ENCODE results near the gene WNT11.

Gene WNT11

GRCh38 chr11:76169473-76169896, 36.8 kb downstream of the WNT11 start:
- peaks cover 4 to 8% of the 10 kb centered on the region in 2 experiments for H3K4me1 ChIP-seq (ENCODE audit: control insufficient read depth in 1 of 2, insufficient read depth in 2 of 2, low read length in 2 of 2)
- H4K8ac ChIP-seq (ENCODE audit: low read depth, low read length), result no peak overlapping the region
- no peak overlapping the region for H2AFZ ChIP-seq (ENCODE audit: insufficient read depth, low read length, poor library complexity)
- H3K27ac ChIP-seq (ENCODE audit: low read depth, low read length), result no peak overlapping the region
- H3K4me3 ChIP-seq (ENCODE audit: low read depth, low read length), result no peak overlapping the region
- no peaks in the 10 kb centered on the region for H3K36me3 ChIP-seq (ENCODE audit: control insufficient read depth in 1 of 2, insufficient read depth in 2 of 2, low read length in 2 of 2)
- H3K9ac ChIP-seq (ENCODE audit: low read length), result no peak overlapping the region
- H2BK12ac ChIP-seq (ENCODE audit: low read length), result no peak overlapping the region
- peak in 1 of 2 donors; percentile 6 for DNase-seq
- no peak overlapping the region for H4K91ac ChIP-seq (ENCODE audit: low read depth, low read length)
- no peak overlapping the region for H3K23ac ChIP-seq (ENCODE audit: low read length)
- H3K9me3 ChIP-seq (ENCODE audit: insufficient read depth, low read depth, low read length), result peaks cover 9% of the 10 kb centered on the region
- no peak overlapping the region for H3K4me2 ChIP-seq (ENCODE audit: low read length)
- H3K14ac ChIP-seq (ENCODE audit: low read length), result no peak overlapping the region
- no peaks in the 10 kb centered on the region for H3K79me2 ChIP-seq (ENCODE audit: control insufficient read depth, insufficient read depth, low read length, poor library complexity)
- WGBS (ENCODE audit: extremely low coverage, insufficient coverage, insufficient read length), result no CpG with 5 or more reads among the region's 15 CpGs
- H3K4ac ChIP-seq (ENCODE audit: low read depth, low read length), result no peak overlapping the region
- no peak overlapping the region for H3K18ac ChIP-seq (ENCODE audit: low read length)
- H2BK5ac ChIP-seq (ENCODE audit: low read depth, low read length, poor library complexity), result no peak overlapping the region
- no peak overlapping the region for H2AK5ac ChIP-seq (ENCODE audit: low read length)
- no peaks in the 10 kb centered on the region for H3K27me3 ChIP-seq (ENCODE audit: insufficient read depth, low read length)
- no peak overlapping the region for H4K12ac ChIP-seq (ENCODE audit: low read depth, low read length)
- H2BK120ac ChIP-seq (ENCODE audit: insufficient read depth, low read length, poor library complexity), result no peak overlapping the region
- no peaks in the 10 kb centered on the region for H3K79me1 ChIP-seq (ENCODE audit: low read length)

GRCh38 chr11:76167590-76167989, 38.7 kb downstream of the WNT11 start:
- Histone ChIP-seq H3K14ac (ENCODE audit: low read length) (no peak overlapping the region), H4K91ac (ENCODE audit: low read depth, low read length) (no peak overlapping the region), H3K9ac (ENCODE audit: low read length) (no peak overlapping the region), H3K4me2 (ENCODE audit: low read length) (no peak overlapping the region), H4K8ac (ENCODE audit: low read depth, low read length) (no peak overlapping the region), H2AFZ (ENCODE audit: insufficient read depth, low read length, poor library complexity) (no peak overlapping the region), H3K4ac (ENCODE audit: low read depth, low read length) (no peak overlapping the region), H3K27ac (ENCODE audit: low read depth, low read length) (no peak overlapping the region), H3K9me3 (ENCODE audit: insufficient read depth, low read depth, low read length) (peaks cover 9% of the 10 kb centered on the region), H3K79me2 (ENCODE audit: control insufficient read depth, insufficient read depth, low read length, poor library complexity) (no peaks in the 10 kb centered on the region), H3K23ac (ENCODE audit: low read length) (no peak overlapping the region), H4K12ac (ENCODE audit: low read depth, low read length) (no peak overlapping the region), H3K27me3 (ENCODE audit: insufficient read depth, low read length) (no peaks in the 10 kb centered on the region), H2BK5ac (ENCODE audit: low read depth, low read length, poor library complexity) (no peak overlapping the region), H3K36me3 (ENCODE audit: control insufficient read depth in 1 of 2, insufficient read depth in 2 of 2, low read length in 2 of 2) (no peaks in the 10 kb centered on the region), H3K79me1 (ENCODE audit: low read length) (no peaks in the 10 kb centered on the region), H2AK5ac (ENCODE audit: low read length) (no peak overlapping the region), H3K4me1 (ENCODE audit: control insufficient read depth in 1 of 2, insufficient read depth in 2 of 2, low read length in 2 of 2) (peaks cover 4 to 10% of the 10 kb centered on the region in 2 experiments), H2BK12ac (ENCODE audit: low read length) (no peak overlapping the region), H3K4me3 (ENCODE audit: low read depth, low read length) (no peak overlapping the region), H2BK120ac (ENCODE audit: insufficient read depth, low read length, poor library complexity) (no peak overlapping the region), H3K18ac (ENCODE audit: low read length) (no peak overlapping the region)
- WGBS (ENCODE audit: extremely low coverage, insufficient coverage, insufficient read length), result no CpG with 5 or more reads among the region's 13 CpGs
- DNase-seq, result no peak

GRCh38 chr11:76166314-76166713, 40.0 kb downstream of the WNT11 start:
- no peak overlapping the region for H2BK12ac ChIP-seq (ENCODE audit: low read length)
- H2AFZ ChIP-seq (ENCODE audit: insufficient read depth, low read length, poor library complexity), result no peak overlapping the region
- no peak for DNase-seq
- H3K23ac ChIP-seq (ENCODE audit: low read length), result no peak overlapping the region
- no peak overlapping the region for H3K9ac ChIP-seq (ENCODE audit: low read length)
- H3K27ac ChIP-seq (ENCODE audit: low read depth, low read length), result no peak overlapping the region
- no peak overlapping the region for H3K18ac ChIP-seq (ENCODE audit: low read length)
- H3K27me3 ChIP-seq (ENCODE audit: insufficient read depth, low read length), result no peaks in the 10 kb centered on the region
- no peak overlapping the region for H2BK5ac ChIP-seq (ENCODE audit: low read depth, low read length, poor library complexity)
- H3K4ac ChIP-seq (ENCODE audit: low read depth, low read length), result no peak overlapping the region
- H3K4me1 ChIP-seq (ENCODE audit: control insufficient read depth in 1 of 2, insufficient read depth in 2 of 2, low read length in 2 of 2), result peaks cover 4 to 10% of the 10 kb centered on the region in 2 experiments
- no peak overlapping the region for H3K4me3 ChIP-seq (ENCODE audit: low read depth, low read length)
- H3K79me1 ChIP-seq (ENCODE audit: low read length), result no peaks in the 10 kb centered on the region
- no peaks in the 10 kb centered on the region for H3K79me2 ChIP-seq (ENCODE audit: control insufficient read depth, insufficient read depth, low read length, poor library complexity)
- no peak overlapping the region for H4K8ac ChIP-seq (ENCODE audit: low read depth, low read length)
- H4K91ac ChIP-seq (ENCODE audit: low read depth, low read length), result no peak overlapping the region
- H3K4me2 ChIP-seq (ENCODE audit: low read length), result no peak overlapping the region
- no CpG with 5 or more reads among the region's 6 CpGs for WGBS (ENCODE audit: extremely low coverage, insufficient coverage, insufficient read length)
- H2AK5ac ChIP-seq (ENCODE audit: low read length), result no peak overlapping the region
- H3K9me3 ChIP-seq (ENCODE audit: insufficient read depth, low read depth, low read length), result peaks cover 9% of the 10 kb centered on the region
- H3K36me3 ChIP-seq (ENCODE audit: control insufficient read depth in 1 of 2, insufficient read depth in 2 of 2, low read length in 2 of 2), result no peaks in the 10 kb centered on the region
- H2BK120ac ChIP-seq (ENCODE audit: insufficient read depth, low read length, poor library complexity), result no peak overlapping the region
- H3K14ac ChIP-seq (ENCODE audit: low read length), result no peak overlapping the region
- no peak overlapping the region for H4K12ac ChIP-seq (ENCODE audit: low read depth, low read length)

DNA sequence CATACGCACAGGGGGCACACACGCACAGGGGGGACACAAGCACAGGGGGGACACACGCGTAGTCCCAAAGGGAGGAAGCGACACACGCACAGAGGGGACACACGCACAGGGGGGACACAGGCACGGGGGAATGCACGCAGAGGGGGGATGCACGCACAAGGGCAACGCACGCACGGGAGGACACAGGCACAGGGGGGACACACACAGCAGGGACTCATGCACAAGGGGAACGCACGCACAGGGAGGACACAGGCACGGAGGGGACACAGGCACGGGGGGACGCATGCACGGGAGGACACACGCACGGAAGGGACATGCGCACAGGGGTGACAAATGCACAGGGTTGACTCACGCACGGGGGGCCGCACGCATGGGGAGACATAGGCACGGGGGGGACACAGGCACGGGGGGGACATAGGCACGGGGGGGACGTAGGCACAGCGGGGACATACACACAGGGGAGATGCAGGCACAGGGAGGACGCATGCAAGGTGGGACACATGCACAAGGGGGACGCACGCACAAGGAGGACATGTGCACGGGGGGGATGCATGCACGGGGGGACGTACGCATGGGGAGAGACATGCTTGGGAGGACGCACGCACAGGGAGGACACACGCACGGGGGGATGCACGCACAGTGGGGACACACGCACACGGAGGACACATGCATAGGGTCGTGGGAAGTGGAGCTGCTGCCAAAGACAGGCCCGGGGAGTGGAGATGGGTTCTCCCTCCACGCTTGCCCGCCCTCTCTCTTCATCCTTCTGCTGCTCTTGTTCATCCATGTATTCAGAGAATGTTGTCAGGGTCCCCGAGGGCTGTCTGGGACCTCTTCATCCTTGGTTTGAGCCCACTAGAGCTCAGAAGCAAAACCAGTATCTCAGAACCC, 41.2 kb downstream of the WNT11 start:
- H2AFZ ChIP-seq (ENCODE audit: insufficient read depth, low read length, poor library complexity), result no peak overlapping the region
- no peak overlapping the region for H3K14ac ChIP-seq (ENCODE audit: low read length)
- peaks cover 9% of the 10 kb centered on the region for H3K9me3 ChIP-seq (ENCODE audit: insufficient read depth, low read depth, low read length)
- WGBS (ENCODE audit: extremely low coverage, insufficient coverage, insufficient read length), result no CpG with 5 or more reads among the region's 50 CpGs
- H3K27me3 ChIP-seq (ENCODE audit: insufficient read depth, low read length), result no peaks in the 10 kb centered on the region
- no peak overlapping the region for H3K18ac ChIP-seq (ENCODE audit: low read length)
- no peak overlapping the region for H4K91ac ChIP-seq (ENCODE audit: low read depth, low read length)
- no peak overlapping the region for H2AK5ac ChIP-seq (ENCODE audit: low read length)
- H4K12ac ChIP-seq (ENCODE audit: low read depth, low read length), result no peak overlapping the region
- no peak overlapping the region for H3K9ac ChIP-seq (ENCODE audit: low read length)
- no peak for DNase-seq
- H2BK120ac ChIP-seq (ENCODE audit: insufficient read depth, low read length, poor library complexity), result no peak overlapping the region
- H2BK12ac ChIP-seq (ENCODE audit: low read length), result no peak overlapping the region
- peaks cover 4 to 10% of the 10 kb centered on the region in 2 experiments for H3K4me1 ChIP-seq (ENCODE audit: control insufficient read depth in 1 of 2, insufficient read depth in 2 of 2, low read length in 2 of 2)
- H3K79me2 ChIP-seq (ENCODE audit: control insufficient read depth, insufficient read depth, low read length, poor library complexity), result no peaks in the 10 kb centered on the region
- no peak overlapping the region for H3K4ac ChIP-seq (ENCODE audit: low read depth, low read length)
- H3K4me2 ChIP-seq (ENCODE audit: low read length), result no peak overlapping the region
- H4K8ac ChIP-seq (ENCODE audit: low read depth, low read length), result no peak overlapping the region
- no peaks in the 10 kb centered on the region for H3K79me1 ChIP-seq (ENCODE audit: low read length)
- no peaks in the 10 kb centered on the region for H3K36me3 ChIP-seq (ENCODE audit: control insufficient read depth in 1 of 2, insufficient read depth in 2 of 2, low read length in 2 of 2)
- no peak overlapping the region for H2BK5ac ChIP-seq (ENCODE audit: low read depth, low read length, poor library complexity)
- peak overlapping the region; percentile 46 for H3K4me3 ChIP-seq (ENCODE audit: low read depth, low read length)
- H3K23ac ChIP-seq (ENCODE audit: low read length), result no peak overlapping the region
- H3K27ac ChIP-seq (ENCODE audit: low read depth, low read length), result no peak overlapping the region
